WERI-Rb-1 (cell line): ENCODE measurements around the gene CMIP.

Experiments used
- DNase-seq: peaks from one replicate; pipeline ENCODE4 v3.0.0-alpha.2; 2020
- H3K27ac ChIP-seq: fragments of 250-450 bp; sonication (Bioruptor Pico); 2 replicates; pipeline ENCODE4 v1.5.1; 2020; ENCODE audit warnings: mild to moderate bottlenecking, moderate library complexity
- H3K27me3 ChIP-seq: fragments of 250-450 bp; sonication (Bioruptor Pico); 2 replicates; pipeline ENCODE4 v1.5.1; 2021; ENCODE audit warnings: mild to moderate bottlenecking, low read depth, moderate library complexity; ENCODE audit not compliant: insufficient read depth, severe bottlenecking
- H3K36me3 ChIP-seq: fragments of 250-450 bp; sonication (Bioruptor Pico); 2 replicates; pipeline ENCODE4 v1.5.1; 2020; ENCODE audit warnings: mild to moderate bottlenecking, moderate library complexity
- H3K4me3 ChIP-seq: 2 replicates; pipeline ENCODE4 v1.5.1; 2011; ENCODE audit warnings: low read depth, mild to moderate bottlenecking, control low read depth, low read length
- H3K9me3 ChIP-seq: fragments of 250-450 bp; sonication (Bioruptor Pico); 2 replicates; pipeline ENCODE4 v1.5.1; 2021; ENCODE audit warnings: mild to moderate bottlenecking, moderate library complexity; ENCODE audit not compliant: severe bottlenecking
- CTCF ChIP-seq: IDR thresholded peaks from 2 replicates; pipeline ENCODE4 v1.5.1; 2011; ENCODE audit warnings: low read depth, mild to moderate bottlenecking, control low read depth, inconsistent platforms, low read length

CMIP gene

DNA sequence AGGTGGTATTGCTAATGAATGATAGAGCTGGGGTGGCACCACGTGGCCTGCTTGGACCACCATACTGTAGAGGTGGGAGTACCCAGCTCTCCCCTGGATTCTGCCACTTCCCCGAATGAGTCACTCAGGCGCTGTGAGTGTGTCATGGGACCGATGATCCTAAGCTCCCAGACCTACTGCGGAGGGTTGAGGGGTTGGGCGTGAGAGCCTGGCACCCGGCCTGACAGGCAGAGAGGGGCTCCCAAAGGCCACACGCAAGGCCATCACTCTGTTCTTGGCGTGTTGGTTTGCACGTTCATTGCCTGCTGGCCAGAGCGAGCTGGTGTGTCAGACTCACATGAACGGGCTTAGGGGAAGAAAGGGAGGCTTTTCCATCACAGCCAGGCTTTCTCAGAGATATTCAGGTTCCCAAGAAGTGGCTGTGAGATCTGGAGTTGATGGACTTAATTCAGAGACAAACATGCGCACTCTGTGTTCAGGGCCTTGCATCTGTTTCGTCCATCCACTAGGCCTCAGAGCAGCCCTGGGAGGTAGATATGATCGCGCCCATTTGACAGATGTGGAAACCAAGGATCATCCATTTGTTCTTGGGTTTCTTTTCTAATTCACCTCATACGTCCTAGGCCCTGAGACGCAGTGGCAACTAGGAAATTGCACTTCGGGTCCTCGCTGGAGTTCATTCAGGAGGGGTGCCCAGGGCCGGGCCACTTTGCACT is 41.4 kb downstream of the CMIP start:
- H3K9me3 ChIP-seq: no peaks in the 10 kb centered on the region
- H3K4me3 ChIP-seq: no peak overlapping the region
- TF ChIP-seq CTCF: no peak
- no peaks in the 10 kb centered on the region for H3K27me3 ChIP-seq
- no peaks in the 10 kb centered on the region for H3K36me3 ChIP-seq
- no peak for DNase-seq
- no peak overlapping the region for H3K27ac ChIP-seq

- H3K27me3 ChIP-seq: no peaks in the 10 kb centered on the region
- H3K4me3 ChIP-seq: no peak overlapping the region
- no peaks in the 10 kb centered on the region for H3K36me3 ChIP-seq
- no peak overlapping the region for H3K27ac ChIP-seq
- TF ChIP-seq CTCF: no peak
- DNase-seq: no peak
- H3K9me3 ChIP-seq: no peaks in the 10 kb centered on the region
These were observed 42.0 kb downstream of the CMIP start for GRCh38 chr16:81486540-81487061.

DNA sequence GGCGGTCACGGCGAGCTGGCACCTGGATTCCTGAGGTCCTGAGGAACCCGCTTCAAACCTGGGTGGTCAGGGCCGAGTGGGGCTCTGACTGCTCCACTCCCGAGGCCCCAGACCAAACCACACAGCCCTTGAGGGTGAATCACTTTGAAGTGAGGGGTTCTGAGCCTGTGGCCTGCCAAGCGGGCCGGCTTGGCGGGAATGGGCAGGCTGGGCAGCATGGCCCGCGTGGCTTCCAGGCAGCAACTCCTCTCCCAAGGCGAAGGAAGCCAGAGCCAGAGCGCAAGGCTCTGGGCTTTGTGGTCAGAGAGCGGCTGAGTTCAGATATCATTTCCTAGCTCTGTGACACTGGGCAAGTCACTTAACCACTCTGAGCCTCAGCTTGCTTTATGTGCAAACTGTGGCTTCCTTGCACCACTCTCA is 42.7 kb downstream of the CMIP start:
- Histone ChIP-seq H3K27me3 (no peaks in the 10 kb centered on the region), H3K4me3 (no peak overlapping the region), H3K27ac (no peak overlapping the region), H3K36me3 (no peaks in the 10 kb centered on the region), H3K9me3 (no peaks in the 10 kb centered on the region)
- no peak for TF ChIP-seq CTCF
- DNase-seq: no peak

GRCh38 chr16:81488687-81489411 is 44.2 kb downstream of the CMIP start:
- H3K27ac ChIP-seq: no peak overlapping the region
- no peaks in the 10 kb centered on the region for H3K36me3 ChIP-seq
- H3K4me3 ChIP-seq: no peak overlapping the region
- no peaks in the 10 kb centered on the region for H3K9me3 ChIP-seq
- DNase-seq: no peak
- TF ChIP-seq CTCF: no peak
- H3K27me3 ChIP-seq: no peaks in the 10 kb centered on the region

DNA sequence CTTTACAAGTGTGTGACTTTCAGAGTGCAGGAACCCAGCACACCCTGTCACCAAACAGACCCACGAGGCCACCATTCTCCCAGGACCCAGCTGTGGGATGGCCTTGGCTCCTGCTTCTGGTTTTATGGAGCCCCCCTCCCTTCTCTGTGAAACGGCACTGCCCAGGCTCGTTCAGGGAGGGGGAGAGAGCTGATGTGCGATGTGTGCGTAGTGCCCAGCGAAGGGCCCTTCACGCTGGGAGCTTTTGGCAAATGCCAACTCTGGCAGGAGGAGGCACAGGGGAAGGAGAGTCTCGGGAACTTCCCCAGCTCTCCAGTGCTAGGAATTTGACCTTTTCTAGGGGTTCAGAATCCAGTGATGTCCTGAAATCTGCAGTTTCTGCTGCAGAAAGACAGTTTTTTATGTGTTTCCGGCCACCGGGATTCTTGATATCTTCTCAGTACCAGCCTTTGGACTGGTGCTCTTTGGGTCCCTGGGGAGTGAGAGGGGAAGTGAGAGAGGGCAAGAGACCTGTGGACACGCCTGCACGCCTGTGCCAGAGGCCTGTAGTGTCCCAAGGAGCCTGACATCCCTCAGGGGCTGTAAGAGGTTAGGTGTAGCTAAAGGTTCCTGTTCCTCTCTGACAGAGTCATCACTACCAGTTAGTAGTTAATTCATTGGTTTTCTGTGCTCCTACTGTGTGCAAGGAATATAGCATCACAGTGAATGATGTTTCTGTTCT is 45.1 kb downstream of the CMIP start:
- no peak overlapping the region for H3K4me3 ChIP-seq
- no peaks in the 10 kb centered on the region for H3K36me3 ChIP-seq
- H3K27me3 ChIP-seq: no peaks in the 10 kb centered on the region
- H3K27ac ChIP-seq: no peak overlapping the region
- no peaks in the 10 kb centered on the region for H3K9me3 ChIP-seq
- no peak for TF ChIP-seq CTCF
- DNase-seq: no peak
